OCI-LY1 (cell line): Measurements from ENCODE around the gene MRPS18C.
A peak's percentile ranks its signal among the peaks of the same experiment; 100 is the strongest.

ENCODE experiments used
- H2AFZ ChIP-seq: fragments of 200-600 bp; sonication (generic), shearing (Covaris generic); 2 replicates; pipeline ENCODE4 v1.6.0; 2014; ENCODE audit warnings: antibody characterized with exemption, mild to moderate bottlenecking, low read length
- H3F3A ChIP-seq: fragments of 200-600 bp; sonication (generic), shearing (Covaris generic); 2 replicates; pipeline ENCODE4 v1.6.0; 2014; ENCODE audit warnings: mild to moderate bottlenecking, antibody characterized with exemption, low read length, moderate library complexity; ENCODE audit not compliant: insufficient read depth
- H3K27ac ChIP-seq: fragments of 200-600 bp; sonication (generic); 2 replicates; pipeline ENCODE4 v1.5.1; 2014; ENCODE audit warnings: low read length, mixed run types, mild to moderate bottlenecking, low read depth; ENCODE audit not compliant: poor library complexity, severe bottlenecking
- H3K27me3 ChIP-seq: fragments of 200-600 bp; sonication (generic); 2 replicates; pipeline ENCODE4 v1.6.0; 2014; ENCODE audit warnings: antibody characterized with exemption, mild to moderate bottlenecking, low read length, moderate library complexity; ENCODE audit not compliant: insufficient read depth
- H3K36me3 ChIP-seq: fragments of 200-600 bp; sonication (generic); 2 replicates; pipeline ENCODE4 v1.6.1; 2014; ENCODE audit warnings: mild to moderate bottlenecking, antibody characterized with exemption, low read length, moderate library complexity, mixed read lengths; ENCODE audit not compliant: insufficient read depth
- H3K4me1 ChIP-seq: fragments of 200-600 bp; sonication (generic); 2 replicates; pipeline ENCODE4 v1.5.1; 2014; ENCODE audit warnings: mild to moderate bottlenecking, low read length, moderate library complexity; ENCODE audit not compliant: insufficient read depth, severe bottlenecking
- H3K4me2 ChIP-seq: fragments of 200-600 bp; sonication (generic), shearing (Covaris generic); 2 replicates; pipeline ENCODE4 v1.6.1; 2014; ENCODE audit warnings: low read length
- H3K4me3 ChIP-seq: fragments of 200-600 bp; sonication (generic); 2 replicates; pipeline ENCODE4 v1.5.1; 2014; ENCODE audit warnings: low read length, low read depth, mild to moderate bottlenecking, mixed read lengths; ENCODE audit not compliant: poor library complexity, severe bottlenecking
- H3K79me2 ChIP-seq: fragments of 200-600 bp; shearing (Covaris generic); 2 replicates; pipeline ENCODE4 v1.6.1; 2016; ENCODE audit warnings: mixed run types, low read length, mixed read lengths; ENCODE audit not compliant: insufficient read depth
- H3K9ac ChIP-seq: fragments of 200-600 bp; sonication (generic), shearing (Covaris generic); 2 replicates; pipeline ENCODE4 v1.6.1; 2014; ENCODE audit warnings: mild to moderate bottlenecking, low read length, mixed read lengths
- H3K9me2 ChIP-seq: fragments of 200-600 bp; sonication (generic), shearing (Covaris generic); 2 replicates; pipeline ENCODE4 v1.6.1; 2014; ENCODE audit warnings: low read depth, mild to moderate bottlenecking, low read length, mixed read lengths
- H3K9me3 ChIP-seq: fragments of 200-600 bp; shearing (Covaris generic); 2 replicates; pipeline ENCODE4 v1.6.1; 2014; ENCODE audit warnings: low read length, mixed read lengths
- H4K20me1 ChIP-seq: fragments of 200-600 bp; sonication (generic), shearing (Covaris generic); 2 replicates; pipeline ENCODE4 v1.6.0; 2016; ENCODE audit warnings: mild to moderate bottlenecking, low read length; ENCODE audit not compliant: insufficient read depth
- CTCF ChIP-seq: fragments of 200-600 bp; sonication (generic), shearing (Covaris generic); IDR thresholded peaks from 2 replicates; pipeline ENCODE4 v1.5.1; 2017; ENCODE audit warnings: mild to moderate bottlenecking, antibody characterized with exemption, low read length, moderate library complexity, mixed read lengths
- EZH2 ChIP-seq: fragments of 200-600 bp; sonication (generic), shearing (Covaris generic); IDR thresholded peaks from 2 replicates; pipeline ENCODE4 v1.8.0; 2017; ENCODE audit warnings: borderline replicate concordance, mixed run types, mild to moderate bottlenecking, antibody characterized with exemption, low read length, moderate library complexity, mixed read lengths

MRPS18C gene

GRCh38 chr4:83484500-83485461 lies 28.9 kb downstream of the MRPS18C start, which contains the start of gene ABRAXAS1:
Gene ABRAXAS1, minus strand, starts transcription at chr4:83485100. Its CDS starts 28 bp downstream, at chr4:83485072.
- peak within 1 kb of the TSS; percentile 63 for H3K27ac ChIP-seq
- peak within 1 kb of the TSS; percentile 69 for H3K4me3 ChIP-seq
- H4K20me1 ChIP-seq, result no peaks in the 10 kb centered on the region
- H3K9ac ChIP-seq, result peak within 1 kb of the TSS; percentile 73
- H3K79me2 ChIP-seq, result no peaks in the 10 kb centered on the region
- peaks cover 6% of the 10 kb centered on the region for H3K36me3 ChIP-seq
- 0 out of 2 replicates have a peak, but pooled peaks cover 3% of the 10 kb centered on the region for H3F3A ChIP-seq
- no peaks in the 10 kb centered on the region for H3K9me3 ChIP-seq
- H2AFZ ChIP-seq, result peak within 1 kb of the TSS; percentile 96
- TF ChIP-seq EZH2, result no peak
- no peak for TF ChIP-seq CTCF
- H3K9me2 ChIP-seq, result no peaks in the 10 kb centered on the region
- no peaks in the 10 kb centered on the region for H3K27me3 ChIP-seq
- H3K4me1 ChIP-seq, result peaks cover 26% of the 10 kb centered on the region
- H3K4me2 ChIP-seq, result peak within 1 kb of the TSS; percentile 89

DNA sequence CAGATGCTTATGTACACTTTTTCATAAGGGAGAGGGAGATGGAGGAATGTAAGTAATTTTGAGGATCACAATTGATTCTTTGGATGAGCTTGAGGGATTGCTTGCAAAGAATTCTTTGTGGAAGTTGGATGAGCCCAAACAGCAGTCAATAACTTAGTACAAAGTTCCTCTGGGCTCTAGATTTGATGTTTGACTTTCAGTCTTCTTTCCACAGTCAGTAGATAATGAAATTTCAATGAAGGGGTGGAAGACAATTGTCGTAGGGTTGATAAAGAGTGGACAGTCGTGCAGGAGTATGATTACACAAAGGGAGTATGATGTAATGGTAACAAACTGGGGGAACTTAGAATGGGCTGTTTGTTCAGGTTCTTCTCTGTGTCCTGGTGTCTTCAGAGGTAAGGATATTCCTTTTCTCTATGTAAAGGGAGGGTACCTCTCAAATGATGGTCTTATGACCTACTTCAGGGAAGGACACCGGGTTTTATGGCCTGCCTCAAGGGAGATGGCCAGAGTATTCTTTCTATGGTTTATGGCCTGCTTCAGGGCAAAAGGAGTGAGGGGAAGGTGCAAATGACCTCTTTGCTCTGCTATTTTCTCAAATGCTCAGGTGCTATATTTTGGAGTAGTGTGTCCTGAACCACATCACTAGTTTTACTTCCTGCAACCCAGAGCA lies 30.7 kb downstream of the MRPS18C start:
- no peaks in the 10 kb centered on the region for H3K27me3 ChIP-seq
- 0 out of 2 replicates have a peak, but pooled peaks cover 3% of the 10 kb centered on the region for H3F3A ChIP-seq
- H2AFZ ChIP-seq, result peak overlapping the region; percentile 40; the same call in 1 of the 2 replicates
- no peaks in the 10 kb centered on the region for H3K79me2 ChIP-seq
- no peak overlapping the region for H3K4me3 ChIP-seq
- H3K9me3 ChIP-seq, result no peaks in the 10 kb centered on the region
- no peaks in the 10 kb centered on the region for H3K36me3 ChIP-seq
- H3K4me1 ChIP-seq, result peaks cover 26% of the 10 kb centered on the region
- no peak overlapping the region for H3K27ac ChIP-seq
- no peak overlapping the region for H3K9ac ChIP-seq
- no peaks in the 10 kb centered on the region for H3K9me2 ChIP-seq
- TF ChIP-seq CTCF (no peak), EZH2 (no peak)
- no peaks in the 10 kb centered on the region for H4K20me1 ChIP-seq
- no peak overlapping the region for H3K4me2 ChIP-seq

GRCh38 chr4:83489711-83490326 lies 34.0 kb downstream of the MRPS18C start:
- H2AFZ ChIP-seq, result no peak overlapping the region
- no peaks in the 10 kb centered on the region for H3K79me2 ChIP-seq
- H3K4me2 ChIP-seq, result no peak overlapping the region
- H3K4me1 ChIP-seq, result peaks cover 7% of the 10 kb centered on the region
- no peak overlapping the region for H3K27ac ChIP-seq
- no peaks in the 10 kb centered on the region for H3K36me3 ChIP-seq
- H3K9ac ChIP-seq, result no peak overlapping the region
- no peak overlapping the region for H3K4me3 ChIP-seq
- no peaks in the 10 kb centered on the region for H4K20me1 ChIP-seq
- no peaks in the 10 kb centered on the region for H3K9me3 ChIP-seq
- TF ChIP-seq CTCF (no peak), EZH2 (no peak)
- H3F3A ChIP-seq, result 0 out of 2 replicates have a peak, but pooled peaks cover 3% of the 10 kb centered on the region
- H3K9me2 ChIP-seq, result no peaks in the 10 kb centered on the region
- no peaks in the 10 kb centered on the region for H3K27me3 ChIP-seq
